HCT116 (cell line): ENCODE measurements around the gene SPATS2L. TPM values are rescaled to one million over a fixed set of nuclear protein-coding genes. Genes with fewer than 3 reads are reported as not detected.

Experiments used
- ATAC-seq: fragments of 200-7000 bp; cut with Tn5 transposase; 2 replicates; pipeline ENCODE4 v1.9.1; 2020; ENCODE audit warnings: mild to moderate bottlenecking, moderate library complexity
- BruUV-seq: library from RNA; stranded (reverse); fragments of 400-500 nt; replicated peaks from 2 replicates; lab custom pipeline; 2021; lab: Mats Ljungman, UMichigan
- CTCF ChIA-PET: fragments of 300-600 bp; sonication (Branson Sonifier 250); formaldehyde crosslinking; loops from one replicate; lab custom pipeline; 2021; ENCODE audit warnings: antibody characterized with exemption; lab: Charles Lee
- POLR2A ChIA-PET: fragments of 300-600, 350-600 bp; sonication (Branson Sonifier 250); formaldehyde crosslinking; loops from one replicate; lab custom pipeline; 2021; ENCODE audit warnings: antibody characterized with exemption; lab: Charles Lee
- RAD21 ChIA-PET, 2 experiments: fragments of 300-600 bp; sonication (Branson Sonifier 250); formaldehyde crosslinking; loops; one replicate each; lab custom pipeline; 2023; ENCODE audit warnings: low total read pairs in 2 of 2; ENCODE audit not compliant: uncharacterized antibody in 2 of 2, unreplicated experiment in 2 of 2, low non-redundant PET in 1 of 2; lab: Charles Lee
- DNase-seq: peaks from one replicate; pipeline ENCODE4 v3.0.0-alpha.2; 2010; ENCODE audit warnings: low read depth, low spot score
- H2AFZ ChIP-seq: fragments of 200-600 bp; shearing (Covaris generic), sonication (generic); 2 replicates; pipeline ENCODE4 v1.6.1; 2017; ENCODE audit warnings: low read depth, mixed run types, mixed read lengths, antibody characterized with exemption, low read length; ENCODE audit not compliant: poor library complexity, severe bottlenecking
- H3K27ac ChIP-seq: 2 replicates; pipeline ENCODE4 v1.5.1; 2012; ENCODE audit warnings: low read depth, low read length
- H3K27me3 ChIP-seq: fragments of 200-600 bp; sonication (generic); 2 replicates; pipeline ENCODE4 v1.6.1; 2016; ENCODE audit warnings: mixed run types, low read length, mixed read lengths; ENCODE audit not compliant: insufficient read depth
- H3K36me3 ChIP-seq, 2 experiments: fragments of 200-500 bp in 1 of 2; fragments of 200-600 bp in 1 of 2; sonication (Bioruptor generic) in 1 of 2; sonication (generic) in 1 of 2; 2 replicates each; pipeline versions ENCODE4 v1.5.1 to v1.6.1; 2014 to 2016; ENCODE audit warnings: low read length in 2 of 2, inconsistent platforms in 1 of 2, mixed read lengths in 1 of 2, mixed run types in 1 of 2; ENCODE audit not compliant: insufficient read depth in 2 of 2, control insufficient read depth in 1 of 2
- H3K4me1 ChIP-seq, 2 experiments: fragments of 200-600 bp in 1 of 2; sonication (generic) in 1 of 2; 2 replicates each; pipeline versions ENCODE4 v1.5.1 to v1.6.1; 2012 to 2017; ENCODE audit warnings: low read length in 2 of 2, inconsistent platforms in 1 of 2, mild to moderate bottlenecking in 1 of 2, mixed read lengths in 1 of 2, mixed run types in 1 of 2, moderate library complexity in 1 of 2; ENCODE audit not compliant: insufficient read depth in 2 of 2, control insufficient read depth in 1 of 2
- H3K4me2 ChIP-seq: fragments of 200-600 bp; sonication (generic); 2 replicates; pipeline ENCODE4 v1.6.1; 2017; ENCODE audit warnings: mixed run types, low read length, mixed read lengths
- H3K4me3 ChIP-seq, 2 experiments: fragments of 200-600 bp in 1 of 2; sonication (generic) in 1 of 2; replicated peaks in 1 of 2; 2 replicates each; pipeline ENCODE4 v1.5.1; 2011 to 2016; ENCODE audit warnings: low read length in 2 of 2, control low read depth in 1 of 2, low read depth in 1 of 2, mild to moderate bottlenecking in 1 of 2, mixed read lengths in 1 of 2, mixed run types in 1 of 2
- H3K79me2 ChIP-seq: fragments of 200-600 bp; sonication (generic); 2 replicates; pipeline ENCODE4 v1.6.1; 2017; ENCODE audit warnings: mild to moderate bottlenecking, mixed run types, low read length, moderate library complexity, mixed read lengths; ENCODE audit not compliant: insufficient read depth
- H3K9ac ChIP-seq: fragments of 200-600 bp; sonication (generic); 2 replicates; pipeline ENCODE4 v1.6.1; 2016; ENCODE audit warnings: low read length, mixed read lengths
- H3K9me2 ChIP-seq: fragments of 200-600 bp; sonication (generic), shearing (Covaris generic); 2 replicates; pipeline ENCODE4 v1.6.1; 2017; ENCODE audit warnings: mixed run types, mild to moderate bottlenecking, moderate library complexity; ENCODE audit not compliant: insufficient read depth
- H3K9me3 ChIP-seq, 2 experiments: fragments of 200-500 bp in 1 of 2; fragments of 200-600 bp in 1 of 2; sonication (Bioruptor generic) in 1 of 2; sonication (generic) in 1 of 2; 2 replicates each; pipeline ENCODE4 v1.6.1; 2014 to 2017; ENCODE audit warnings: low read length in 2 of 2, mixed read lengths in 2 of 2, inconsistent platforms in 1 of 2, low read depth in 1 of 2, mild to moderate bottlenecking in 1 of 2, mixed run types in 1 of 2, moderate library complexity in 1 of 2; ENCODE audit not compliant: control insufficient read depth in 1 of 2, insufficient read depth in 1 of 2
- H4K20me1 ChIP-seq: fragments of 200-600 bp; sonication (generic), shearing (Covaris generic); 2 replicates; pipeline ENCODE4 v1.6.1; 2017; ENCODE audit warnings: mixed run types, mild to moderate bottlenecking, moderate library complexity; ENCODE audit not compliant: insufficient read depth
- CTCF ChIP-seq, 3 experiments: fragments of 200-600 bp in 1 of 3; sonication (generic) in 1 of 3; IDR thresholded peaks in 2 of 3; conservative IDR thresholded peaks in 1 of 3; 2 replicates each; pipeline ENCODE4 v1.5.1; 2012 to 2017; ENCODE audit warnings: low read depth in 2 of 3, low read length in 2 of 3, antibody characterized with exemption in 1 of 3, borderline replicate concordance in 1 of 3, control low read depth in 1 of 3, mild to moderate bottlenecking in 1 of 3, mixed read lengths in 1 of 3, mixed run types in 1 of 3, moderate library complexity in 1 of 3; ENCODE audit not compliant: insufficient read depth in 1 of 3
- EGR1 ChIP-seq: IDR thresholded peaks from 2 replicates; pipeline ENCODE4 v1.6.1; 2012; ENCODE audit warnings: low read depth
- EZH2 ChIP-seq: fragments of 200-600 bp; sonication (generic); IDR thresholded peaks from 2 replicates; pipeline ENCODE4 v1.6.1; 2017; ENCODE audit warnings: antibody characterized with exemption, mixed run types
- ZBTB33 ChIP-seq: IDR thresholded peaks from 2 replicates; pipeline ENCODE4 v1.6.1; 2011; ENCODE audit warnings: mild to moderate bottlenecking, low read length, moderate library complexity; ENCODE audit not compliant: insufficient replicate concordance; ENCODE audit errors: extremely low read depth
- ZFX ChIP-seq: fragments of 450-650 bp; IDR thresholded peaks from 2 replicates; pipeline ENCODE4 v1.6.1; 2017
- ZNF274 ChIP-seq: fragments of 200-500 bp; sonication (Bioruptor generic); IDR thresholded peaks from 2 replicates; pipeline ENCODE4 v1.6.1; 2014; ENCODE audit warnings: mild to moderate bottlenecking, low read depth, low read length, inconsistent platforms
- intact Hi-C: fragments of 100-400 bp; cut with micrococcal nuclease; formaldehyde crosslinking; loops from 2 replicates; pipeline ENCODE4 v1.10.0; 2022
- total RNA-seq: library from RNA; stranded (reverse); gene quantifications from one replicate; pipeline ENCODE4 v1.2.1, GENCODE V29; 2021; ENCODE audit not compliant: unreplicated experiment

SPATS2L gene
- total RNA-seq, 1 experiment from 2014 or later = 87.1 TPM

- H2AFZ ChIP-seq = no peak overlapping the region
- ATAC-seq (no peak), DNase-seq (no peak)
- no peak overlapping the region for H3K27ac ChIP-seq
- H3K9ac ChIP-seq = no peak overlapping the region
- CTCF ChIA-PET = no interaction called here
- H3K79me2 ChIP-seq = no peaks in the 10 kb centered on the region
- H3K27me3 ChIP-seq = no peaks in the 10 kb centered on the region
- RAD21 ChIA-PET = no interaction called here
- no peak overlapping the region for H3K4me2 ChIP-seq
- H4K20me1 ChIP-seq = no peaks in the 10 kb centered on the region
- intact Hi-C loops = no loop called here
- no peaks in the 10 kb centered on the region for H3K4me1 ChIP-seq
- H3K36me3 ChIP-seq = peaks cover 0 to 7% of the 10 kb centered on the region in 2 experiments; a peak in 2 of 4 replicates
- no peaks in the 10 kb centered on the region for H3K9me3 ChIP-seq
- no peak overlapping the region for H3K4me3 ChIP-seq
- TF ChIP-seq ZNF274 = no peak
- TF ChIP-seq EGR1 = no peak
- no TSS peak for BruUV-seq
- H3K9me2 ChIP-seq = no peaks in the 10 kb centered on the region
- POLR2A ChIA-PET = no interaction called here
Measured at GRCh38 chr2:200442471-200442870, 136.0 kb downstream of the SPATS2L start.

GRCh38 chr2:200443376-200443775, 136.9 kb downstream of the SPATS2L start:
- H3K27ac ChIP-seq = no peak overlapping the region

More at GRCh38 chr2:200443376-200443775, 136.9 kb downstream of the SPATS2L start:
- Histone ChIP-seq H3K4me2 (no peak overlapping the region), H3K36me3 (peaks cover 0 to 7% of the 10 kb centered on the region in 2 experiments; a peak in 2 of 4 replicates), H3K27me3 (no peaks in the 10 kb centered on the region), H3K4me1 (no peaks in the 10 kb centered on the region), H3K9ac (no peak overlapping the region), H2AFZ (no peak overlapping the region), H3K9me2 (no peaks in the 10 kb centered on the region), H3K9me3 (no peaks in the 10 kb centered on the region), H3K4me3 (no peak overlapping the region), H3K79me2 (no peaks in the 10 kb centered on the region), H4K20me1 (no peaks in the 10 kb centered on the region)
- ATAC-seq (no peak), DNase-seq (no peak)
- TF ChIP-seq ZBTB33 (no peak), ZFX (no peak), EZH2 (no peak), CTCF (IDR thresholded peaks at IDR 0.05 in 2 of 3, conservative IDR thresholded peaks at IDR 0.05 in 1 of 3; ENCODE audit: borderline replicate concordance in 1 of 3, insufficient read depth in 1 of 3, low read depth in 2 of 3, low read length in 2 of 3) (no peak)
- ChIA-PET POLR2A (no interaction called here), RAD21 (no interaction called here), CTCF (no interaction called here)
- BruUV-seq = no TSS peak
- intact Hi-C loops = no loop called here
